ENCODE data around the gene BLID. TPM values are rescaled to one million over a fixed set of nuclear protein-coding genes. Genes with fewer than 3 reads are reported as not detected.

BLID gene
- total RNA-seq, 1 experiment from 2014 or later = not detected

DNA sequence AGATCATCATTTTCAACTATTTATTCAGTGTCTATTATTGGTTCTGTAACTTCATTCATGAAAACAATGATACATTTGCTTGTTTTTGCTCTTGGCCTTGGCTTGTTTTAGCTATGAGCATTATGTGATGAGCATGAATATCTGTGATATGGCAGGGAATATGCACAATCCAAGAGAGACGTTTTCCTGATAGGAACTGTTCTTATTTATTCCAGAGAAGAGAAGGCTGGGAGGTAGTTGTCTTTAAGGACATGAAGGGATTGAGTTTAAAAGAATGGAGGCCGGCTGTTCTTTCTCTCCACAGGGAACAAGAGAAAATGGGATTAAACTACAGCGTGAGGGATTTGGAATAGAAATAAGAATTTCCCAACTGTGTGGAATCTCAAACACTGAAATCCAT, 30.3 kb downstream of the BLID start:
- Mint-ChIP-seq H3K4me1 (ENCODE audit: low read depth, unreplicated experiment) (no peaks in the 10 kb centered on the region), H3K36me3 (ENCODE audit: insufficient read depth, unreplicated experiment) (no peaks in the 10 kb centered on the region), H3K4me3 (ENCODE audit: low read depth, unreplicated experiment) (no peak overlapping the region), H3K27ac (ENCODE audit: unreplicated experiment) (no peak overlapping the region), H3K9me3 (ENCODE audit: low read depth, unreplicated experiment) (peaks cover 3% of the 10 kb centered on the region), H3K27me3 (ENCODE audit: unreplicated experiment) (peaks cover 55% of the 10 kb centered on the region)
- TF ChIP-seq, protein P1, sequence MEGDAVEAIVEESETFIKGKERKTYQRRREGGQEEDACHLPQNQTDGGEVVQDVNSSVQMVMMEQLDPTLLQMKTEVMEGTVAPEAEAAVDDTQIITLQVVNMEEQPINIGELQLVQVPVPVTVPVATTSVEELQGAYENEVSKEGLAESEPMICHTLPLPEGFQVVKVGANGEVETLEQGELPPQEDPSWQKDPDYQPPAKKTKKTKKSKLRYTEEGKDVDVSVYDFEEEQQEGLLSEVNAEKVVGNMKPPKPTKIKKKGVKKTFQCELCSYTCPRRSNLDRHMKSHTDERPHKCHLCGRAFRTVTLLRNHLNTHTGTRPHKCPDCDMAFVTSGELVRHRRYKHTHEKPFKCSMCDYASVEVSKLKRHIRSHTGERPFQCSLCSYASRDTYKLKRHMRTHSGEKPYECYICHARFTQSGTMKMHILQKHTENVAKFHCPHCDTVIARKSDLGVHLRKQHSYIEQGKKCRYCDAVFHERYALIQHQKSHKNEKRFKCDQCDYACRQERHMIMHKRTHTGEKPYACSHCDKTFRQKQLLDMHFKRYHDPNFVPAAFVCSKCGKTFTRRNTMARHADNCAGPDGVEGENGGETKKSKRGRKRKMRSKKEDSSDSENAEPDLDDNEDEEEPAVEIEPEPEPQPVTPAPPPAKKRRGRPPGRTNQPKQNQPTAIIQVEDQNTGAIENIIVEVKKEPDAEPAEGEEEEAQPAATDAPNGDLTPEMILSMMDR (IDR thresholded peaks at IDR 0.05; ENCODE audit: unreplicated experiment) = no peak
- CTCF ChIA-PET = no interaction called here
- DNase-seq = no peak
- BruUV-seq (replicated peaks) = no TSS peak
- intact Hi-C loops (cut with micrococcal nuclease; ENCODE audit: unreplicated experiment) = no loop called here

DNA sequence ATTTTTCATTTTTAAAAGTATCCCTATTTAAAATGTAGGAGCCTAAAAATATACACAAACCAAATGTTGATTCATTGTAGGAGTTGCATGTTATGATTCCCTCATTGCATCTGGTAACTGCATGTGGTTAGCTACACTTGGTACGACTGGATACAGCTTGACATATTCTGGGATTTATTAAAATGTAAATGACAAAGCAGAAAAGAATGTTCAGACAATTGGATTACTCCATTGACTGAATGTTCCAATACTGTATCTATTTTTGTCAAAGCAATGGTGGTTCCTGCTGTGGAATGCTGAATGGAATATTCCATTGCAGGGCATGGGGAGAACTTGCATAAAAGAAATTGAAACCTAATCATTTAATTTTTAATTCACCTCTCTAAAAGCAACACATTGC, 30.8 kb downstream of the BLID start:
- TF ChIP-seq, protein P1 (IDR thresholded peaks at IDR 0.05; ENCODE audit: unreplicated experiment) = no peak
- H3K4me1 Mint-ChIP-seq (ENCODE audit: low read depth, unreplicated experiment) = no peaks in the 10 kb centered on the region
- peaks cover 55% of the 10 kb centered on the region for H3K27me3 Mint-ChIP-seq (ENCODE audit: unreplicated experiment)
- intact Hi-C loops (cut with micrococcal nuclease; ENCODE audit: unreplicated experiment) = no loop called here
- H3K36me3 Mint-ChIP-seq (ENCODE audit: insufficient read depth, unreplicated experiment) = no peaks in the 10 kb centered on the region
- no peak overlapping the region for H3K4me3 Mint-ChIP-seq (ENCODE audit: low read depth, unreplicated experiment)
- no TSS peak for BruUV-seq (replicated peaks)
- CTCF ChIA-PET = no interaction called here
- no peak for DNase-seq
- H3K9me3 Mint-ChIP-seq (ENCODE audit: low read depth, unreplicated experiment) = peaks cover 3% of the 10 kb centered on the region
- H3K27ac Mint-ChIP-seq (ENCODE audit: unreplicated experiment) = no peak overlapping the region

DNA sequence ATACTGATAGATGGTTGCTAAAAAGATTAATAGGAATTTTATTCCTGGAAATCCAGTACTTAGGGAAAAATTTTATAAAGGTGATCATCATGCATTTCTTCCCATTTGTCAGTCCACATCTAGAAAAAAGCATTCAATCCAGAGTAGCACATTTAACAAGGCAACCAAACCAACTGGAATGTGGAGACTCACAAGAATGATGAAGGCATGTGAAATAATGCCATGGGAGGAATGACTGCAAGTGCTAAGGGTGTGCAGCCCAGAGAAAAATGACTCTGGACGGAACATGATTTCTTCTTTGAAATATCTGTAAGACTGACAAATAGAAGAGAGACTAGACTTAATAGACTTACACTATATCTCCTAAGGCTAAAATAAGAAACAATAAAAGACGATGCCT, 33.8 kb downstream of the BLID start:
- CTCF ChIA-PET = no interaction called here
- Mint-ChIP-seq H3K36me3 (ENCODE audit: insufficient read depth, unreplicated experiment) (no peaks in the 10 kb centered on the region), H3K27ac (ENCODE audit: unreplicated experiment) (no peak overlapping the region), H3K4me3 (ENCODE audit: low read depth, unreplicated experiment) (no peak overlapping the region), H3K9me3 (ENCODE audit: low read depth, unreplicated experiment) (no peaks in the 10 kb centered on the region), H3K4me1 (ENCODE audit: low read depth, unreplicated experiment) (no peaks in the 10 kb centered on the region), H3K27me3 (ENCODE audit: unreplicated experiment) (peaks cover 43% of the 10 kb centered on the region)
- no TSS peak for BruUV-seq (replicated peaks)
- intact Hi-C loops (cut with micrococcal nuclease; ENCODE audit: unreplicated experiment) = no loop called here
- TF ChIP-seq, protein P1 (IDR thresholded peaks at IDR 0.05; ENCODE audit: unreplicated experiment) = no peak
- no peak for DNase-seq

DNA sequence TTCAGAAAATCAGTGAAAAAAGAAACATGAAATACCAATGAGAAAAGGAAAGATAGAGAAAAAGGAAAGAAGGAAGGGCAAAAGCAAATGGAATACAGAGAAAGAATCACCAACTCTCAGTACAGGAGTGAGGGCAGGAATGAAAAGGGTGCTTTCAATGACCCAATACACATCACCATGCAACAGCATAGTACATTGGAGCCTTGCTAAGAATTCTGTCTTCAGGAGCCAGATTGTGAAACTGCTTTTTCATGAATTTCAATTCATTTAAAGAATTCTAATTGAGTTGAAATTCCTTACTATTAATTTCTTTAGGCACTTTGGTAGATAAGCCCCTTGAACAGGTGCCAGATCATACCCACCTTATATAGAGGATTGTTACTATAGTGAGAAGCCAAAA, 34.9 kb downstream of the BLID start:
- Mint-ChIP-seq H3K4me1 (ENCODE audit: low read depth, unreplicated experiment) (no peaks in the 10 kb centered on the region), H3K36me3 (ENCODE audit: insufficient read depth, unreplicated experiment) (no peaks in the 10 kb centered on the region), H3K27me3 (ENCODE audit: unreplicated experiment) (peaks cover 37% of the 10 kb centered on the region), H3K9me3 (ENCODE audit: low read depth, unreplicated experiment) (no peaks in the 10 kb centered on the region), H3K4me3 (ENCODE audit: low read depth, unreplicated experiment) (no peak overlapping the region), H3K27ac (ENCODE audit: unreplicated experiment) (no peak overlapping the region)
- BruUV-seq (replicated peaks) = no TSS peak
- DNase-seq = no peak
- CTCF ChIA-PET = no interaction called here
- intact Hi-C loops (cut with micrococcal nuclease; ENCODE audit: unreplicated experiment) = no loop called here
- TF ChIP-seq, protein P1 (IDR thresholded peaks at IDR 0.05; ENCODE audit: unreplicated experiment) = no peak

DNA sequence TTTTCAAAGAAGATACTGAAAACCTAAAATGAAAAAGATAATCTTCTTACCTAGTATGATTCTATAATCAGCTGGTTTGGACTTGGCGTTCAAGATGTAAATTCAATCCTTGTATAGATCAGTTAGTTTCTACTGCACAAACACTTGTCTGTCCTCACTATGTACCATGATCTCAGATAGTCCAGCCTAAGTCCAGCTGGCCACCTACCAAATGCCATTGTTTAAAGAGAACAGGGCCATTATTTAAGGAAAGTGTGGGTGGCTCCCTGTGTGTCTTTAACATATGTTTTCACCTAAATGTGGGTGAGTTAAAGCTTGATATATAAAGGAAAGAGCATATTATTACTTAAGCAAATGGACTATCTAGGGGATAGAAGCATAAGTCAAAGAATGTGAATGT, 38.6 kb downstream of the BLID start:
- no peak overlapping the region for H3K4me3 Mint-ChIP-seq (ENCODE audit: low read depth, unreplicated experiment)
- peaks cover 15% of the 10 kb centered on the region for H3K27me3 Mint-ChIP-seq (ENCODE audit: unreplicated experiment)
- no peak overlapping the region for H3K27ac Mint-ChIP-seq (ENCODE audit: unreplicated experiment)
- no peaks in the 10 kb centered on the region for H3K36me3 Mint-ChIP-seq (ENCODE audit: insufficient read depth, unreplicated experiment)
- no peaks in the 10 kb centered on the region for H3K4me1 Mint-ChIP-seq (ENCODE audit: low read depth, unreplicated experiment)
- intact Hi-C loops (cut with micrococcal nuclease; ENCODE audit: unreplicated experiment) = no loop called here
- TF ChIP-seq, protein P1 (IDR thresholded peaks at IDR 0.05; ENCODE audit: unreplicated experiment) = no peak
- no peaks in the 10 kb centered on the region for H3K9me3 Mint-ChIP-seq (ENCODE audit: low read depth, unreplicated experiment)
- DNase-seq = no peak
- no TSS peak for BruUV-seq (replicated peaks)
- CTCF ChIA-PET = no interaction called here

Measured in Calu3 (cell line).